ENCODE results near the gene INTS6.

The INTS6 gene

GRCh38 chr13:51322826-51323225 is 130.0 kb downstream of the INTS6 start:
- no peak for DNase-seq (ENCODE audit: low read depth in 1 of 2, low spot score in 1 of 2)

DNA sequence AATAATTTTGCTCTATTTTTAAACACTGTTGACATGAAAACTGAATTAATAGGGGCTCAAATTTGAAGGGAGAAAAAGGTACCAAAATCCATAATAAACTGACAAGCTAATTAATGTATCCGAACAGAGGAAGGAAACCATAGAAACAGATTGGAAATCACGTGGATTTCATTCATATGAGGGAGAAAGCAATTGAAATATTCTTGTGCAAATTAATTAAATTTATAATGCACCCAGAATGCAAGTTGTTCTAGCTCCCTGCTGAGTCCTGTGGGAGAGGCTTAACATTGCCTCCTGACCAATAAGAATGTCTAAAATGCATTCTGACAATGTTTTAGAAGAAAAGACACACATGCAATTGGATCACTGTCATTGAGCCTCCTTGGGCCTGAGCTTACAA is 131.0 kb downstream of the INTS6 start:
- no peak for DNase-seq (ENCODE audit: low read depth in 1 of 2, low spot score in 1 of 2)

GRCh38 chr13:51318876-51319275 is 134.0 kb downstream of the INTS6 start:
- no peak for DNase-seq (ENCODE audit: low read depth in 1 of 2, low spot score in 1 of 2)

DNA sequence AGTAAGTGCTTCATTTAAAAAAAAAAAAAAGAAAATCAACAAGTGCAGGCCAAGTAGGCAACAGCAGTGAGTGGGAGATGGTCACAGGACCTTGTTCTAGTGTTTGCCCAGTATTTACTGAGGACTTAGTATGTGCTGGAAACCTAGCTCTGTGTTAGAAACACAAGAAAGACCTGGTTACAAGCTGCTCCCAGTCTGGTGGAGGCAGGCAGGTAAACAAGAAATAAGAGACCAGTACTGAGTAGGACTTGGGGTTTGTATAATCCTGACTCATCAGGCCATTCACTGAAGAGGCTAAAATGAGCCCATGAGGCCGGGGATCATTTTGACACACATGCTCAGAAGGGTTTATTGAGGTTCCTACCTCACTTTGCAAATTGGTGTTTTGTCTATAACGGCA is 134.8 kb downstream of the INTS6 start:
- no peak for DNase-seq (ENCODE audit: low read depth in 1 of 2, low spot score in 1 of 2)

DNA sequence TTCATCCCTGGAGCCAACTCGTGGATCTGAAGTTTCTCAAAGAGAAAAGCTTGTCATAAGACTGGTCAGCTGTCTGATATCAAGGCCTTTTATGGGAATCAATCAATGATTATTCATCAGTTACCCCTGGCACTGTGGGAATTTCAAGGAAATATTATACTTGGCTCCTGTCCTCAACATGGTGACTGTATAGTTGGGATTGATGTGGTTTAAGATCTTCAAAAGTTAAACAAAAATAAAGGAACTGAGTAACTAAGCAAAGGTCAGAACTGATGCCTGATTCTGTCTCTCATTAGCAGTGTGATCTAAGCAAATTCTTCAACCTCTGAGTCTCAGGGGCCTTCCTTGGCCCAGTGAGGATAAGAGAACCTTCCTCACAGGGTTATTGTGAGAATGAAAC is 135.6 kb downstream of the INTS6 start:
- DNase-seq (ENCODE audit: low read depth in 1 of 2, low spot score in 1 of 2) = no peak

DNA sequence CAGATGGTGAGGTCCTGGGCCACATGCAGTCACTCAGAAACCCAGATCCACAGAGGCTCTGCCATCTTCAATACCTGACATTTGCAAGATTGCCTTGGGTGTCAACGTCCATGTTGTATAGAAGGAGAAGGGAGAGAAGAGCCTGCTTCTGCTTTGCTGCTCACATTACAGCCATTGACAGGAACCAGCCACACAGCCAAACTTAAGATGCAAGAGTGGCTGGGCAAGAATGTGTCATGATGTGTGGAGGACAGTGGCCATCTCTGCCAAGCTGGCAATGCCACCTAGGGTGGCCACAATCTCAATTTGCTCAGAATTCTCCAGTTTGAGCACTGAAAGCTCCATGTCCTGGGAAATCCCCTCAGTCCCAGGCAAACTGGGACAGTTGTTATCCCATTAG is 139.2 kb downstream of the INTS6 start:
- DNase-seq (ENCODE audit: low read depth in 1 of 2, low spot score in 1 of 2) = no peak

DNA sequence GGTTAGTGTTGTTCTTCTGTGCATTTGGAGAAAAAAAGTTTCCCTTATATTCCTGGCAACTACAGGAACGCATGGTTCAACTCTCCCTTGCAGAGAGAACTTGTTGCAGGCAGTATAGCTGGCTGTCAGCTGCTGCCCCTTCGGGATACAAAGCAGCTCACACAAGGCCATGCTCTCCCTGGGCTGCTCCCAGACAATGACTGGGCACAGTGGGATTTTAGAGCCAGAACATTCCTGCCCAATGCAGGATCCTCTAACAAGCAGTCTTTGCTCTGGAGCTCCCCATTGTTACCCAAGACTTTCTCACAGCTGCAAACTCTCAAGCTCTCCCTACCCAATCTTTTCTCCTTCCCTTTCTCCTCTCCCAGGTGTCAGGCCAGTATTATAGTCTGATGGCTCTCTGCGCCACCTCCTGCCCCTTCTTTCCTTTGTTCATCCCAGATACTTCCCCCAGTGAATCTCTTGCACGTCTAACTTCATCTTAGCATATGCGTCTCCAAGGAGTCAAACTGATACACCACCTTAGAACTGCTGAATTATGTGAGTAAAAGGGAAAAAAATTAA is 140.8 kb downstream of the INTS6 start:
- DNase-seq (ENCODE audit: low read depth in 1 of 2, low spot score in 1 of 2) = no peak

Measured in activated T-helper 1 cell treated with anti-CD3 and anti-CD28 coated beads, Interleukin-2, amount 50 U/mL, for 16 hours (primary cell).